HPDE6-E6E7 (cell line): ENCODE results near the gene SMARCA4.
"Not testable (repeated sequence)": the region's sequence is repeated elsewhere in the genome, so short reads cannot be mapped to it uniquely, and the experiment has no call there.

Source experiments
- DNase-seq: peaks from one replicate; pipeline ENCODE4 v3.0.0; 2011; ENCODE audit warnings: missing footprints; ENCODE audit errors: extremely low spot score

The SMARCA4 gene

DNA sequence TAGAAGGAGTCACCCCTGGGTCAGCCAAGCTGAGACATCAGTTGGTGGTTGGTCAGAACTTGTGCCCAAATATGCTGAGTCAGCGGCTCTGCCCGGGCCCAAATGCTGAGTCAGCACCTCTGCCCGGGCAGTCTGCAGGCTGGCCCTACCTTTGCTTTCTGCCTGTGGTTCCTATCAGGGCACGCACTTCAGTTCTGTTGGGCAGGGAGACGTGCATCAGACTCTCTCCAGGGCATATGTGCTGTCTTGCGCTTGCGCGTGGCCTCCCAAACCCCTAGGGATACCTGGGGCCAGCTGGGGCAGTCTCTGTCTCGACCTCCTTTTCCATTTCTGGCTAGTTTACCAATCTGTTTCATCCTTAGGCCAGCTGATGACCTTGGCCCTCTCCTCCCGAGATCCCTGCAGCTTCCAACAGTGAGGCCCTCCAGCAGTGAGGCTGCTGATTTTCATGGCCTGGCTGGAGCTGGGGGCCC, 104.0 kb downstream of the SMARCA4 start:
- DNase-seq: no peak

DNA sequence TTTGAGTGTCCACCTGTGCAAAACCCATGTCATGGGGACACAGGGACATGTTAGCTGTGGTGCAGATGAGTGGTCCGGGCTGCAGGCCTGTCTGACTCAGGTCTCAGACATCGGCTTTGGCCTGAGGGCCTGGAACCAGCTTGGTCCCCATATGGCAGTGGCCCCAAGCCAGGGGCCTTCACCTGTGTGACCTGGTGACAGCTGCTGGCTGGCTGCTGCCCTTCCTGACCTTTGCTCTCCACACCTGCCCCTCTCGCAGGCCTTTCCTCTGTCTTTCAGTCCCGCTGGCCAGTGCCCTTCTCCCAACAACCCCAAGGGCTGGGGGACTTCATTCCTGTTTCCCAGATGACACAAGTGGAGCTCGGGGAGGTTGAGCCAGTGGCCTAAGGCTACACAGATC, 105.5 kb downstream of the SMARCA4 start:
- no peak for DNase-seq

DNA sequence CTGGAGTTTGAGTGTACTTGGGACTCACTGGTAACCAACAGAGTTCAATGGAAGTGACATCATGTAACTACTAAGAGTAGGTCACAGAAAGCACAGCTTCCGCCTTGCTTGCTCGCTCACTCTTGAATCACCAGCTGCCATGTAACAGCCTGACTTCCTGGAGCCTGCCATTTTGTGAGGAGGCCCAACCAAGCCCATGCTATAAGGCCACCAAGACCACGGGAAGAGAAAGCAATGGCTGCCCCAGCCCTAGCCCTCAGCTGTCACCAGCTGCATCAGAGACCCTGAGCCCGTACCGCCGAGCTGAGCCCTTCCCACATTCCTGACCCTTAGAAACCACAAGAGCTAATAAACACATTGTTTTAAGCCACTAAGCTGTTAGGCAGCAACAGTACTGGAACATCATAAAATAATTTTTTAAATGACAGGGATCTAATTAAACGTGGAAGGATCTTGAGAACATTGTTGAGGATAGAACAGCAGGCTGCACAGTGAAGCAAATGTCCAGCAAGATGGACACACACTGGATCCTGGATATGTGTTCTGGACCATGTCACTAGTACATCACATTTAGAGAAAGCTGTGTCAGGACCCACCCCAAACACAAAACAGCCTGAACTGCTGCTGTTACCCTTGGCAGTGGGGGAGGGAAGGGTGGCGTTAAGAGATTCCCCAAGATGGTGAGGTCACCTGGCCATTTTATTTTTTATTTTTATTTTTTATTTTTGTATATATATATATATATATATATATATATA, 106.7 kb downstream of the SMARCA4 start:
- no peak for DNase-seq

DNA sequence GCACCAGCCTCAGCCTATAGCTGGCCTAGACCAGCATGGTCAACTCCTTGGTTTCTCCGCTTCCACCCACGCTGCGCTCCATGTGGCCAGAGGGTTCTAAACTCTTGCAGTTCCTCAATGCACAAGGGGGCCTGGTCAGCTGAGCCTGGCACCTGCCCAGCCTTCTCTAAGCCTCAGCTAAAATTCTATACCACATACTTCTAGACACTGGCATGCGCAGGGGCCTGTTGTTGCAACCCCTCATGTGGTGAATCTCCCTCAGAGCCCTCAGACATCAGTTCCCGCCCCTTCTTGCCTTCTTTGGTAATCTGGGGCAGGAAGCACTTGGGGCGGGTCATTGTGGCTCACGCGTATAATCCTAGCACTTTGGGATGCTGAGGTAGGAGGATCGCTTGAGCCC, 108.7 kb downstream of the SMARCA4 start:
- DNase-seq: no peak

DNA sequence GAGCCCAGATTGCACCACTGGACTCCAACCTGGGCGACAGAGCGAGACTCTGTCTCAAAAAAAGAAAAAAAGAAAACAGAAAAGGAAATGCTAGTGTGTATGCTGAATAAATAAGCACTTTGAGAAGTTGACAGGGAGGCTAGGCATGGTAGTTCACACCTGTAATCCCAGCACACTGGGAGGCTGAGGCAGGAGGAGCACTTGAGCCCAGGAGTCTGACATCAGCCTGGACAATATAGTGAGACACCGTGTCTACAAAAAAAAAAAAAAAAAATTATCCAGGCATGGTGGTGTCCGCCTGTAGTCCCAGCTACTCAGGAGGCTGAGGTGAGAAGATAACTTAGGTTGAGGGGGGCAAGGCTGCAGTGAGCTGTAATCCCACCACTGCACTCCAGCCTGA, 109.3 kb downstream of the SMARCA4 start:
- DNase-seq: no peak

DNA sequence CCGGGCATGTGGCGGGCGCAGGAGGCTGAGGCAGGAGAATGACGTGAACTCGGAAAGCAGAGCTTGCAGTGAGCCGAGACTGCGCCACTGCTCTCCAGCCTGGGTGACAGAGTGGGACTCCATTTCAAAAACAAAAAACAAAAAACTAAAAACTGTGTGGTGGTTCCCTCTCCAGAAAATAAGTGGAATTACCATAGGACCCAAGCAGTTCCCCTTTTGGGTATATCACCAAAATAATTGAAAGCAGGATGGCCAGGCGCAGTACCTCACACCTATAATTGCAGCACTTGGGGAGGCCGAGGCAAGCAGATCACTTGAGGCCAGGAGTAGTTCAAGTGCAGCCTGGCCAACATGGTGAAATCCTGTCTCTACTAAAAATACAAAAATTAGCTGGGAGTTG, 112.7 kb downstream of the SMARCA4 start:
- no peak for DNase-seq

DNA sequence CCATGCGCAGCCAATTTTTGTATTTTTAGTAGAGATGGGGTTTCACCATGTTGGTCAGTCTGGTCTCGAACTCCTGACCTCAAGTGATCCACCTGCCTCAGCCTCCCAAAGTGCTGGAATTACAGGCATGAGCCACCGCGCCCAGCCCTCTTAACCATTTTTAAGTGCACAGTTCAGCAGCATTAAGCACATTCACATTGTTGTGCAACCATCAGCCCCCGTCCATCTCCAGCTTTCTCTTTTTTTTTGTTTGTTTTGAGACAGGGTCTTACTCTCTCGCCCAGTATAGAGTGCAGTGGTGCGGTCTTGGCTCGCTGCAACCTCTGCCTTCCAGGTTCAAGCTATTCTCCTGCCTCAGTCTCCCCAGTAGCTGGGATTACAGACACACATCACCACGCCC, 116.0 kb downstream of the SMARCA4 start:
- not testable (repeated sequence) for DNase-seq

DNA sequence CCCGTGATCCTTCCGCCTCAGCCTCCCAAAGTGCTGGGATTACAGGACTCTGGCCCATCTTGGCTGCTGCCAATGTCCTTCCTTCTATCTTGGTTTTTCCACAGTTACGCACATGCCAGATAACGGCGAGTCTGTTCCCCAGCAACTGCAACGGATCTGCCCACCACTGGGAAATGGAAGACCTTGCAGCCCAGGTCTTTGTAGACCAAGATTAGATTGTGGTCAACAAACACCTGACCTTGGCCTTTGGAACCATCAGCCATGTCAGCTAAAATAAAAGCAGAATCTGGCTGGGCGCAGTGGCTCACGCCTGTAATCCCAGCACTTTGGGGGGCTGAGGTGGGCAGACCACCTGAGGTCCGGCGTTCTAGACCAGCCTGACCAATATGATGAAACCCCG, 118.1 kb downstream of the SMARCA4 start:
- DNase-seq: no peak

DNA sequence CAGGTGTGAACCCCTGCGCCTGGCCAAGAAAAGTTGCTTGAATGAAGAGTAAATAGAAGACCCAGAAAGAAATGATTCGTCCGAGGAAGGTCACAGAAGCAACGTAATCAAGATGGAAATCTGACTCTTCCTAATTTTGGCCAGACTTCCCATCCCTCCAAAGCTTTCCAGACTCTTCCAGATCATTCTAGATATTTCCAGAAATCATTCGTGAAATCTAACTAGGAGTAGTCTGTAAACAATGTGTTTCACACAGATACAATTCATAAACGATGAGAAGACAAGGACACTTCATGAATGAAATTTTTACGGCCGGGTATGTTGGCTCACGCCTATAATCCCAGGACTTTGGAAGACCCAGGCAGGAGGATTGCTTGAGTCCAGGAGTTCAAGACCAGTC, 119.2 kb downstream of the SMARCA4 start:
- no peak for DNase-seq

DNA sequence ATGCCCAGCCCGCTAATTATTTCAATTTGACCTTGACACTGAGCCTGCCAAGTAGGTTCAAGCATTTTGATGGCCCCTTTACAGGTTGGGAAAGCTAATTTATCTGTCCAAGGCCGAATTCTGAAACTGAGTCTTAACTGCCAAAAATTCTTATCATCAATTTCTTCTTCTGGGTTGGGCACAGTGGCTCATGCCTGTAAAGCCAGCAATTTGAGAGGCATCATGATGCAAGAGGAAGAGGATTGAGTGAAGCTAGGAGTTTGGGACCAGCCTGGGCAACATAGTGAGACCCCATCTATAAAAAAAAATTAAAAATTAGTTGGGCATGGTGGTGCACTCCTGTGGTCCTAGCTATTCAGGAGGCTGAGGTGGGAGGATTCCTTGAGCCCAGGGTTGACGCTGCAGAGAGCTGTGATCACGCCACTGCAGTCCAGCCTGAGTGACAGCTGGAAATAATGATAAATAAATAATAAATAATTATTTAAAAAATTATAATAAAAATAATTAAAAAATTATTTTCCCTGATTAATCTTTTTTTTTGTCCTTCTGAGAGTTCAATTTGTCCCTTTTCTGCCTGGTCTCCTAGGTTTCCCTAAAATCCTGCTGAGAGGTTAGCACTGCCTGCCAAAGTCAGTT, 127.2 kb downstream of the SMARCA4 start:
- no peak for DNase-seq

DNA sequence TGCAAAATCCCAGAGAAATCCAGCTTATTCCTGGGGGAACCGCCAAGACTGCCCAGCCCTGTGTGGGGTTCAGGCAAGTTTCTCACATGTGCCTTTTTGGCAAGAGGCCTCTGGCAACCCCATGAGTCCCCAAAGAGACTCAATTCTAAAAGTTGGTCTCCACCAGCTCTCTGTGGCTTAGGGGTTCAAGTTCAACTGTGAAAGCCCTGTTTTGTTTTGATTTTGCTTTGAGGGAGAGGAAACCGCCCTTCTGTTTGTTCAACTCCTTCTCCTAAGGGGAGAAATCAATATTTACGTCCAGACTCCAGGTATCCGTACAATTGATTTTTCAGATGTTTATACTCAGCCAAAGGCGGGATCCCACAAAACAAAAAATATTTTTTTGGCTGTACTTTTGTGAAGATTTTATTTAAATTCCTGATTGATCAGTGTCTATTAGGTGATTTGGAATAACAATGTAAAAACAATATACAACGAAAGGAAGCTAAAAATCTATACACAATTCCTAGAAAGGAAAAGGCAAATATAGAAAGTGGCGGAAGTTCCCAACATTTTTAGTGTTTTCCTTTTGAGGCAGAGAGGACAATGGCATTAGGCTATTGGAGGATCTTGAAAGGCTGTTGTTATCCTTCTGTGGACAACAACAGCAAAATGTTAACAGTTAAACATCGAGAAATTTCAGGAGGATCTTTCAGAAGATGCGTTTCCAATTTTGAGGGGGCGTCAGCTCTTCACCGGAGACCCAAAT, 127.8 kb downstream of the SMARCA4 start:
- no peak for DNase-seq

DNA sequence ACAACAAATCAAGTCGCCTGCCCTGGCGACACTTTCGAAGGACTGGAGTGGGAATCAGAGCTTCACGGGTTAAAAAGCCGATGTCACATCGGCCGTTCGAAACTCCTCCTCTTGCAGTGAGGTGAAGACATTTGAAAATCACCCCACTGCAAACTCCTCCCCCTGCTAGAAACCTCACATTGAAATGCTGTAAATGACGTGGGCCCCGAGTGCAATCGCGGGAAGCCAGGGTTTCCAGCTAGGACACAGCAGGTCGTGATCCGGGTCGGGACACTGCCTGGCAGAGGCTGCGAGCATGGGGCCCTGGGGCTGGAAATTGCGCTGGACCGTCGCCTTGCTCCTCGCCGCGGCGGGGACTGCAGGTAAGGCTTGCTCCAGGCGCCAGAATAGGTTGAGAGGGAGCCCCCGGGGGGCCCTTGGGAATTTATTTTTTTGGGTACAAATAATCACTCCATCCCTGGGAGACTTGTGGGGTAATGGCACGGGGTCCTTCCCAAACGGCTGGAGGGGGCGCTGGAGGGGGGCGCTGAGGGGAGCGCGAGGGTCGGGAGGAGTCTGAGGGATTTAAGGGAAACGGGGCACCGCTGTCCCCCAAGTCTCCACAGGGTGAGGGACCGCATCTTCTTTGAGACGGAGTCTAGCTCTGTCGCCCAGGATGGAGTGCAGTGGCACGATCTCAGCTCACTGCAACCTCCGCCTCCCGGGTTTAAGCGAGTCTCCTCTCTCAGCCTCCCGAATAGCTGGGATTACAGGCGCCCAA, 128.6 kb downstream of the SMARCA4 start, which contains the start of gene LDLR:
TSS of gene LDLR (plus strand) at position 210 of the 760 bp plus-strand sequence. CDS start at position 296, 86 bp downstream.
- DNase-seq: peak; percentile 63

DNA sequence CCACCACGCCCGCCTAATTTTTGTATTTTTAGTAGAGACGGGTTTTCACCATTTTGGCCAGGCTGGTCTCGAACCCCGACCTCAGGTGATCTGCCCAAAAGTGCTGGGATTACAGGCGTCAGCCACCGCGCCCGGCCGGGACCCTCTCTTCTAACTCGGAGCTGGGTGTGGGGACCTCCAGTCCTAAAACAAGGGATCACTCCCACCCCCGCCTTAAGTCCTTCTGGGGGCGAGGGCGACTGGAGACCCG, 129.1 kb downstream of the SMARCA4 start:
- not testable (repeated sequence) for DNase-seq

DNA sequence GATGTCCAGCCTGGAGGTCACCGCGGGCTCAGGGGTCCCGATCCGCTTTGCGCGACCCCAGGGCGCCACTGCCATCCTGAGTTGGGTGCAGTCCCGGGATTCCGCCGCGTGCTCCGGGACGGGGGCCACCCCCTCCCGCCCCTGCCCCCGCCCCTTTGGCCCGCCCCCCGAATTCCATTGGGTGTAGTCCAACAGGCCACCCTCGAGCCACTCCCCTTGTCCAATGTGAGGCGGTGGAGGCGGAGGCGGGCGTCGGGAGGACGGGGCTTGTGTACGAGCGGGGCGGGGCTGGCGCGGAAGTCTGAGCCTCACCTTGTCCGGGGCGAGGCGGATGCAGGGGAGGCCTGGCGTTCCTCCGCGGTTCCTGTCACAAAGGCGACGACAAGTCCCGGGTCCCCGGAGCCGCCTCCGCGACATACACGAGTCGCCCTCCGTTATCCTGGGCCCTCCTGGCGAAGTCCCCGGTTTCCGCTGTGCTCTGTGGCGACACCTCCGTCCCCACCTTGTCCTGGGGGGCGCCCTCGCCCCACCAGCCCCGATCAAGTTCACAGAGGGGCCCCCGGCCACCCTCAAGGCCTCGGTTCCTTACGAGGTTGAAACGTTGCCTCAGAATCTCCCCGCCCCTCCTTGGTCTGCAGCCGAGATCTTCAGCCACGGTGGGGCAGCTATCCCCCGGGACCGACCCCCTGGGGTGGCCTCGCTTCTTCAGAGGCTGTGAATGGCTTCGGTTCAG, 129.6 kb downstream of the SMARCA4 start:
- peak; percentile 65 for DNase-seq

DNA sequence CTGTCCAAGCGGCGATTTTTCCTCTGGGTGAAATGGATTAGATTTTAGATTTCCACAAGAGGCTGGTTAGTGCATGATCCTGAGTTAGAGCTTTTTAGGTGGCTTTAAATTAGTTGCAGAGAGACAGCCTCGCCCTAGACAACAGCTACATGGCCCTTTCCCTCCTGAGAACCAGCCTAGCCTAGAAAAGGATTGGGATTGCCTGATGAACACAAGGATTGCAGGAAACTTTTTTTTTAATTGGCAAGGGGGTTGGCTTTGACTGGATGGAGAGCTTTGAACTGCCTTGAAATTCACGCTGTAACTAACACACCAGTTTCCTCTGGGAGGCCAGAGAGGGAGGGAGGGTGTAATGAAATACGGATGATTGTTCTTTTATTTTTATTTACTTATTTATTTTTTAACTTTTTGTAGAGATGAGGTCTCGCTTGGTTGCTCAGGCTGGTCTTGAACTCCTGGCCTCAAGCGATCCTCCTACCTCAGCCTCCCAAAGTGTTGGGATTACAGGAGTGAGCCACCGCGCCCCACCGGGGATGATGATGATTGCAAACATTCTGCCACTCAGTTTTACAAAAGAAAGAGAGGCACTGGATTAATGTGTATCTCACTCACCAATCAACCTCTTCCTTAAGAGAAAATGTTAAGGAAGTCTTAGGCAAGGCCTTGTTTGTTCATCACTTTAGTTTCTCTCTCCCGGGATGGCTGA, 130.3 kb downstream of the SMARCA4 start:
- no peak for DNase-seq

DNA sequence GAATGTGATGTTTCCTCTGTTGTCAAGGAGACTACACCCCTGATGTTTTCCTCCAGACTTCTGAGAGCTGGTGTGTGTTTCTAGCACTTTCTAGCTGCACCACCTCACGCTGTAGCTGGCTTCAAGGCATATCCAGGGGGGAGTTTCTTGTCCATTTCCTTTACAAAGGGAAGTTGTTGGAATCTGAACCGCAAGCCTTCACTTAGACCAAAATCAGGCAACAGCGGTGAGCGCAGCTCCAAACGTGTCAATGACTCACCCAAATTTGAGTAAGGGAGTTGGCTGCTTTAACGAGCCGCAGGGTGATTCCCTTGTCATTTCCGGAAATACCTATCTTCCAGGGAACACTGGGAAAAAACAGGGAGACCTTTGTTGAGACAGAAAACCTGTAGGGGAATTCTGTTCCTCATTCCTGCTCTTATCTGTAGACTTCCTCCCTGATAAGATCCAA, 130.9 kb downstream of the SMARCA4 start:
- DNase-seq: peak; percentile 42

DNA sequence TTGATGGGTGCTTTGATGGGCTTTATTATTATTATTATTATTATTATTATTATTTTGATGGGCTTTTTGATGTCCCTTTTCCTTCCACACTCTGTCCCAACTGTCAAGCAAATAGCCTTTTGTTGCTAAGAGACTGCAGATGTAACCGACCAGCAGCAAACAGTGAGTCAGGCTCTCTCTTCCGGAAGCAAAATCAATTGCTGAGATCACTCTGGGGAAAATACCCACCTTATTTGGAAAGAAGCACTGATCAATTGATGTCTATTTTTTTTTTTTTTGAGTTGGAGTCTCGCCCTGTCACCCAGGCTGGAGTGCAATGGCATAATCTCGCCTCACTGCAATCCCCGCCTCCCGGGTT, 131.3 kb downstream of the SMARCA4 start:
- no peak for DNase-seq

DNA sequence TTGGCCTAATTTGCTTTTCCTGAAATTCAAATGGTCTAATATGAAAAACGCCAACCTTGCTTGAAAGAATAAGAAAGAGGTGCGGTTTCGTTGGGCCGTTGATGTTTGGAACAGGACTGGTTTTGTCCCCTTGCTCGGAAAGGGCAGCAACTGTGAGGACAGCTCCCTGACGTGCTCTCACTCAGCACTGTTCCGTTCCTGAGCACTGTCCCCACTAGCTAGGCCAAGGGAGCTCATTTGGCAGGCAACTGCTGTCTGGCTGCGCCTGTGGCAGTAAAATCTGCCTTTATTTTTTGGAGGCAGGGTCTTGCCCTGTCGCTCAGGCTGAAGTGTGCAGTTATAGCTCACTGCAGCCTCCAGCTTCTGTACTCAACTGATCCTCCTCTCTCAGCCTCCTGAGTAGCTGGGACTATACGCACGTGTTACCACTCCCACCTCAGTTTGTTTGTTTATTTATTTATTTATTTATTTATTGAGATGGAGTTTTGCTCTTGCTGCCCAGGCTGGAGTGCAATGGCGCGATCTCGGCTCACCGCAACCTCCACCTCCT, 132.9 kb downstream of the SMARCA4 start:
- no peak for DNase-seq

DNA sequence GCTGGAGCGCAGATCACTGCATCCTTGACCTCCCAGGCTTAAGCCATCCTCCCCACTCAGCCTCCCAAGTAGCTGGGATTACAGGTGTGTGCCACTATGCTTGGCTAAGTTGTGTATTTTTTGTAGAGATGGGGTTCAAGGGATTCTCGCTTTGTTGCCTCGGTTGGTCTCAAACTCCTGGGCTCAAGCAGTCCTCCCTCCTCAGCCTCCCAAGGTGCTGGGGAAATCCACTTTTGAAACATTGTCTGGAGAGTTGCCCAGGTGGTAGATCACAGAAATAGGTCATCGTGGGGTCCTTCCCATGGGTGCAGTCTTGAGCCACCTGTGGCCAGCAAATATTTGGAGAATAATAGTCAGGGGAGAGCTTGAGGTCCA, 133.7 kb downstream of the SMARCA4 start:
- DNase-seq: no peak

DNA sequence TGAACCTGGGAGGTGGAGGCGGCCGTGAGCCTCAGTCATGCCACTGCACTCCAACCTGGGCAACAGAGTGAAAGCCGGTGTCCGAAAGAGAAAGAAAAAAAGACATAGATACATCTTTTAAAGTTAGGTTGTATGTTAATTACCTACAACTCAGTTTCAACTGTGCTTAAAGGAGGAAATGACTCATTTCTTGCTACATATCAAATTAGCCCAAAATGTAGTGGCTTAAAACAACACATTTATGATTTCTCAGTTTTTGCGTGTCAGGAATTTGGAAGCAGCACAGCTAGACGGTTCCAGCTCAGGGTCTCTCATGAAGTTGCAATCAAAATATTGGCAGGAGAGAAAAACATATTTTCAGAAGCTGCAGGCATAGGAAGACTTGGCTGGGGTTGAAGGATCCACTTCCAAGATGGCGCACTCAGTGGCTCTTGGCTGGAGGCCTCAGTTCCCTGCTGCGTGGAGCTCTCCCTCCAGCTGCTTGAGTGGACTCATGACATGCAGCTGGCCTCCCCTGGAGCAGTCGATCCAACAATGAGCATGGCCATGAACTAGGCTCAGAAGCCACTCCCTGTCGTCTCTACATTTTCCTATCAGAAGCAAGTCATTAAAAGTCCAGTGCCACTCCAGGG, 135.5 kb downstream of the SMARCA4 start:
- no peak for DNase-seq
